Left colon (tissue), 2 donors: Measurements from ENCODE around the gene TMEM123. TPM values are rescaled to one million over a fixed set of nuclear protein-coding genes. Genes with fewer than 3 reads are reported as not detected.
"Not testable (repeated sequence)": the region's sequence is repeated elsewhere in the genome, so short reads cannot be mapped to it uniquely, and the experiment has no call there.

Experiments
- ATAC-seq: fragments of 200-7000 bp; cut with Tn5 transposase; one replicate; pipeline ENCODE4 v1.9.1; 2020; ENCODE audit warnings: mild to moderate bottlenecking, moderate library complexity
- DNase-seq, 2 donors: peaks; one replicate each; pipeline ENCODE4 v3.0.0-alpha.2; 2020
- intact Hi-C, 2 donors: fragments of 100-400 bp; cut with DNase I in 1 of 2; cut with micrococcal nuclease in 1 of 2; formaldehyde crosslinking; loops; one replicate each; pipeline versions ENCODE4 v1.11.2 to v1.14.0; 2022; cut with DNase I, micrococcal nuclease
- total RNA-seq, 2 donors: library from RNA; stranded (reverse); fragmentation: NEBNext Ultra II Directional; extraction: Animal tissue kit (Norgen Biotek cat#: 25700); gene quantifications; one replicate each; pipeline ENCODE4 v1.2.1, GENCODE V29; 2021
- donor health status: DM: no; HTN: no; CAD: no.
- donor health status: DM: yes; HTN: yes; CAD: no.

TMEM123 gene
- total RNA-seq, 2 donors from 2014 or later = 105 to 114 TPM

DNA sequence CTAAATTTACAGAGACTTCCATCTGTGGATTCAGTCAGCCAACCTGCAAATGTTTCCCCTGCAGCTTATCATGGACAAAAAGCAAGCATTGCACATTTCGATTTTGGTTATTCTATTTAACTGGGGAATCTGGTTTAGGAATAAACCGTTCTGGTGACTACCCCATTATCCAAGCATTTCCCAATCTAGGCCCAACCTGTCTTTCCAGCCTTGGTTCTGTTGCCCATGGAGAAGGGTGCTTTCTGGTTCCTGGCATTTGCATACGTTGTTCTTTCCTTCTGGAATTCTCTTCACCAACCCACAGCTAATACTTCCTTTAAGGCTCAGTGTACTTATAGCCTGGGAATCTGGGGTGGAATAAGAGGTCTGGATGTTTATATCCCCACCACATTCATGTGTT, 1.4 kb upstream of the TMEM123 start:
- DNase-seq (no peak), ATAC-seq (no peak)
- intact Hi-C loops = no loop called here

GRCh38 chr11:102453302-102453695, 734 bp upstream of the TMEM123 start:
- intact Hi-C loops = no loop called here
- peak in 1 of 2 donors; percentile 61 for DNase-seq
- no peak for ATAC-seq

GRCh38 chr11:102451681-102452460, 694 bp downstream of the TMEM123 start:
- intact Hi-C loops = no loop called here
- peak; percentile 79 to 87 for DNase-seq
- ATAC-seq = peak; percentile 78

DNA sequence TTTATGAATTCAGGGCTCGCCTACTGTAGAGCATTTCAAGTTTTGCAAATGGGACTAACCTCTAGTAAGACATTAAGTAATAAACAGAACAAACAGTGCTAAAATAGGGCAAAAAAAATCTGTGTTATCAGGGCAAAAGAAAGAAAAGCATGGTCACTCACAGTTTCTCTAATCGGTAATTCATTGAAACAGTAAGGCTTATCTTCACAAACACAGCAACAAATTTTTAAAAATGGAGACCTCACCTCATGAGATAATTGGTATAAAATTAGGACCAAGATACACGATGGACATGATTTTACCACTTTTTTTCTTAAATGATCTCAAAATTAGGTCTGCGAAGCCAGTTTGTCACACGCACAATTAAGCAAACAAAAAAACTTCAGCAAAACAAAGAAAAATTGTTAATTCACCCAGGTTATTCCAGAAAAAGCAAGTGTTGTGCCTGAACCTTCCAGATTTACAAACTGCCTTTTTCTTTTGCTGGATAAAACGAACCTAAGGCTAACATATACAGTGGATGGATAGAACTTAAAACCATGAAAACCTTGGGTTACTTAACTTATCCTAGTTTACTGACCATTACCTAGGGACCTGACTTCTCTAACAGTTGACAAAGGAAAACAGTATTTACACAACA, 1.4 kb downstream of the TMEM123 start:
- ATAC-seq (no peak), DNase-seq (no peak)
- intact Hi-C loops = no loop called here

DNA sequence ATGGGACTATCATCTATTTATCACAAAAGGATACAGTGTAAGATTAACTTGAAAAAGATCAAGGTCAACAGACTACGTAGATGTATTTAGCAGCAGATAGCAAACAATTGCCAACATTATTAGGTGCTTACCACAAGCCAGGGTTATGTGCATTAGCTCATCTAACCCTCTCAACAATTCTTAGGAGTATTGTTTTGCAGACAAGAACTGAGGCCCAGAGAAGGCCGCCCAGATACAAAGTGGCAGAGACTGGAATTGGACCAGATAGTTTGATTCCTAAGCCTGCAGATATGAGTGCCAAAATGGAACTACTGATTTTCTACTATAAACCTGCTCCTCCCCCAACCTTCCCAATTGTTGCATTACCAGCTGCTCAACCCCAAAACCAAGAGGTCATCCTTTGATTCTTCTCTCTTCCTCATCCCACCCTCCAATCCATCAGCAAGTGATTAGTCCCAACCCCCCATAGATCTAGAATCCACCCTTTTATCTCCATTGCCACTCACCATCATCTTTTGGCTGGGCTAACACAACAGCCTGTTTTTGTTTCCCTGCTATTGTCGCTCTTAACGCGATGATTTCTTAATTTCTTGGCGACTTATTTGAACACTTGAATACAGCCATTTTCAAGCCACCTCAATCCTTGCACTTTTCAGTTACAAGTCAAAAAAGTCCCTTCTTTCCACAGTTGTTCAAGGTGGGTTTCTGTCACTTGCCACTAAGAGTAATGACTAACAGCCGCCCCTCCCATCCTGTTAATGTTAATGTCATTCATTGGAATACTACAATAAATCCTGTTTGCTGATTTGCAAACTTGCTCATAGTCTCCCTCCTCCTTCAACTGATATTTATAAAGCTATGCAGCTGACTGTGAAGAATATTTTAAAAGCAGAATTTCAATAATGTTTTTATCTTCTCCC, 2.7 kb downstream of the TMEM123 start:
- no peak for ATAC-seq
- DNase-seq = no peak
- intact Hi-C loops = no loop called here

- DNase-seq (no peak), ATAC-seq (no peak)
- intact Hi-C loops = no loop called here
Observed at GRCh38 chr11:102448869-102449224, 3.7 kb downstream of the TMEM123 start.

- DNase-seq = no peak
- intact Hi-C loops = no loop called here
- no peak for ATAC-seq
Observed at GRCh38 chr11:102447941-102448868, 4.4 kb downstream of the TMEM123 start.

DNA sequence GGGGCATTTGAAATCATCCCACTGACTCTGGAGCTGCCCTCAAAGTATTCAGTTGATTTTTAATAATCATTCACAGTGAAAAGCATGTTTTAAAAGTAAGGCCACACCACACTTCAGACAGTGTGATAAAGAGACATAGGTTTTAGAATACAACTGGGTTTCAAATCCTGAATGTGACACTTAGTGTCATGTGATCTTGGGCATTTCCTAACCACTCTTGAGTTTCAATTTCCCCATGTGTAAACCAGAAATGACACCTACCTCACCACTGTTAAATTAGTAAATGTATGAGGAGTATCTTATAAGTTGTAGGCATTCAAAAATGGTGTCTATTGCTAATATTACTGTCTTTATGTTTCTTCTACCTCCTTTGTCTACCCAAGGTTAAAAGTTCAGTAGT, 5.4 kb downstream of the TMEM123 start:
- no peak for ATAC-seq
- intact Hi-C loops = no loop called here

GRCh38 chr11:102446606-102447005, 6.0 kb downstream of the TMEM123 start:
- intact Hi-C loops = no loop called here
- ATAC-seq (no peak), DNase-seq (no peak)

More for the DNA sequence above, 5.4 kb downstream of the TMEM123 start:
- DNase-seq = no peak

DNA sequence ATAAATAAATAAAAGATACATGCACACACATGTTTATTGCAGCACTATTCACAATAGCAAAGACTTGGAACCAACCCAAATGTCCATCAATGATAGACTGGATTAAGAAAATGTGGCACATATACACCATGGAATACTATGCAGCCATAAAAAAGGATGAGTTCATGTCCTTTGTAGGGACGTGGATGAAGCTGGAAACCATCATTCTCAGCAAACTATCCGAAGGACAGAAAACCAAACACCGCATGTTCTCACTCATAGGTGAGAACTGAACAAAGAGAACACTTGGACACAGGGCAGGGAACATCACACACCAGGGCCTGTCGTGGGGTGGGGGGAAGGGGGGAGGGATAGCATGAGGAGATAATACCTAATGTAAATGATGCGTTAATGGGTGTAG, 7.9 kb downstream of the TMEM123 start:
- ATAC-seq, DNase-seq, intact Hi-C loops: not testable (repeated sequence)

DNA sequence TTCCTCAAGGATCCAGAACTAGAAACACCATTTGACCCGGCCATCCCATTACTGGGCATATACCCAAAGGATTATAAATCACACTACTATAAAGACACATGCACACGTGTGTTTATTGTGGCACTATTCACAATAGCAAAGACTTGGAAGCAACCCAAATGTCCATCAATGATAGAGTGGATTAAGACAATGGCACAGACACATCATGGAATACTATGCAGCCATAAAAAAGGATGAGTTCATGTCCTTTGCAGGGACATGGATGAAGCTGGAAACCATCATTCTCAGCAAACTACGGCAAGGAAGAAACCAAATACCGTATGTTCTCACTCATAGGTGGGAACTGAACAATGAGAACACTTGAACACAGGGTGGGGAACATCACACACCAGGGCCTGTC, 8.4 kb downstream of the TMEM123 start:
- ATAC-seq, DNase-seq, intact Hi-C loops: not testable (repeated sequence)

GRCh38 chr11:102439063-102439363, 13.6 kb downstream of the TMEM123 start:
- intact Hi-C loops, DNase-seq, ATAC-seq: not testable (repeated sequence)

GRCh38 chr11:102438311-102439062, 14.1 kb downstream of the TMEM123 start:
- no peak for DNase-seq
- ATAC-seq = no peak
- intact Hi-C loops = no loop called here

- no peak for ATAC-seq
- intact Hi-C loops = no loop called here
- no peak for DNase-seq
Observed at GRCh38 chr11:102437727-102438126, 14.8 kb downstream of the TMEM123 start.

DNA sequence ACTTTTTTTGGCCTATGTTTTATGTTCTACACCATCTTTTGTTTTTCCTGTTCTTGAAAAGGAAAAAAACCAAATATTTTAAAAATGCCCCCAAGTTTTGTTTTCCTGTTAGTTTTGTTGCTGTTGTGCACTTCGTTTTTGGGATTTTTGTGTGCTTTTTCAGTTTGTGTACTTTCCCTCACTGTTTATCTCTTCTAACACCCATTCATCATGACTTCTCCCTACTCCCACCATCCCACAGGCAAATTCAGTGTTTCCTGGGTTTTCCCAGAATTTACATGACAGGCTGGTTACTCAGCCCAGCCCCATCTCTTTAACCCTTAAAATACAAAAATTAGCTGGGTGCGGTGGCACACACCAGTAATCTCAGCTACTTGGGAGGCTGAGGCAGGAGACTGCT, 15.6 kb downstream of the TMEM123 start:
- intact Hi-C loops = no loop called here
- no peak for ATAC-seq
- no peak for DNase-seq

DNA sequence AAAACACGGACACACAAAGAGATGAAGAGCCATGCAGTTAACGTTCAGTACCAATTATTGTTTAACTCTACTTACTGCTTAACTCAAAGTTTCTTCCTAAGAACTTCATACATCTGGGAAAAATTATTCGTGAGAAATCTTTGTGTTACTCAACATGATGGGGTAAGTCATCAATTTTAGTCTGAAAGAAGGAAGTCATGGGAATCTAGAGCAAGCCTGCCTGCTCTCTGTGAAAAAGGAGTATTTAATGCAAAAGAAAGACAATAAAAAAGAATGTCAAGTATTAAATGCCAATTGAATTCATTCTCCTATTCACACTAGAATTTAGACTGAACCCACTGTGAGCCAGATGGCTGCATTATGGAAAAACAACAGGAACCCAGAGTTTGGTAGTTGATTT, 16.0 kb downstream of the TMEM123 start:
- ATAC-seq (no peak), DNase-seq (no peak)
- intact Hi-C loops = no loop called here

DNA sequence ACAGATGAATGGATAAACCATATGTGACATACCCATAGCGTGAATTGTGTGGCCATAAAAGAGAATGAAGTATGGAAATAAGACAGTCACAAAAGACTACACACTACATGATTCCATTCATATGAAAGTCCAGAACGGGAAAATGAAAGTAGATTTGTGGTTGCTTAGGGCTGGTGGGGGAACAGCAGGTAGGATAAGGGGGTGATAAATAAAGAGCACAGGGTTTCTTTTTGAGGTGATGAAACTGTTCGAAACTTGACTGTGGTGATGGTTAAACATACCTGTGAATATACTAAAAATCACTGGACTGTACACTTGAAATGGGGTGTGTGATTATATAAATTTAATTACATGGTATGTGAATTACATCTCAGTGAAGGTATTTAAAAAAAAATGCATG, 16.9 kb downstream of the TMEM123 start:
- intact Hi-C loops = no loop called here
- DNase-seq = no peak
- no peak for ATAC-seq

DNA sequence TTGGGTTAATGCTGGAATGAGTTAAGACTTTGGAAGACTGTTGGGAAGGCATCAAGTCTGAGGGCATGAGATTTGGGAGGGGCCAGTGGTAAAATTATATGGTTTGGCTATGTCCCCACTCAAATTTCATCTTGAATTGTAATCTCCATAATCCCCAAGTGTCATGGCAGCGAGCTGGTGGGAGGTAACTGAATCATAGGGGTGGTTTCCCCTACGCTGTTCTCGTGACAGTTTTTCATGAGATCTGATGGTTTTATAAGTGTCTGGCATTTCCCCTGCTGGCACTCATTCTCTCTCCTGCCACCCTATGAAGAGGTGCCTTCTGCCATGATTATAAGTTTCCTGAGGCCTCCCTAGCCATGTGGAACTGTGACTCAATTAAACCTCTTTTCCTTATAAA, 19.0 kb downstream of the TMEM123 start:
- intact Hi-C loops, DNase-seq, ATAC-seq: not testable (repeated sequence)
